Measurements from ENCODE around the gene ZFP36L1. TPM values are rescaled to one million over a fixed set of nuclear protein-coding genes. Genes with fewer than 3 reads are reported as not detected.

ZFP36L1 gene
- total and polyA plus RNA-seq, 2 donors (not counting 3 experiments of a cell fraction or from before 2014, with no cell fraction given): 46.0 to 89.6 TPM

DNA sequence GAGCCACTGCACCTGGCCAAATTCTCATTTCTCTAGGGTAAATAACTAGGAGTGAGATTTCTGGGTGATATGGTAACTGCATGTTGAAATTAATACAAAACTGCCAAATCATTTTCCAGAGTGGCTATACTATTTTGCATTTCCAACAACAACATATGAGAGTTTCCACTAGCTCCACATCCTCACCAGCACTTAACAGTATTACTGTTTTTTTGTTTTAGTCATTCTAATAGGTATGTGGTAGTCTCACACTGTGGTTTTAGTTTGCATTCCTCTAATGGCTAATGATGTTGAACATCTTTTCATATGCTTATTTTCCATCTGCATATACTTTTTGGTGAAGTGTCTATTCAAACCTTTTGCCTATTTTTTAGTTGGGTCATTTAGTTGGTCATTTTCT, 5.8 kb upstream of the ZFP36L1 start:
- Histone ChIP-seq H3K4me2 (ENCODE audit: insufficient read depth, low read length) (no peak overlapping the region), H2AFZ (ENCODE audit: low read depth, low read length) (no peak overlapping the region), H3K4me1 (ENCODE audit: control insufficient read depth, extremely low read depth, insufficient read depth, low read length) (peaks cover 14% of the 10 kb centered on the region), H4K20me1 (replicated peaks; ENCODE audit: control insufficient read depth, extremely low read depth, insufficient read depth, low read length) (no peaks in the 10 kb centered on the region), H3K27ac (ENCODE audit: insufficient read depth, low read depth, low read length) (no peak overlapping the region), H3K27me3 (ENCODE audit: control insufficient read depth in 2 of 2, insufficient read depth in 2 of 2, low read length in 2 of 2) (no peaks in the 10 kb centered on the region), H3K4me3 (replicated peaks in 1 of 3; ENCODE audit: insufficient read depth in 1 of 3, low read depth in 1 of 3, low read length in 3 of 3) (no peak overlapping the region), H3K36me3 (ENCODE audit: control insufficient read depth in 2 of 2, extremely low read depth in 1 of 2, insufficient read depth in 2 of 2, low read length in 2 of 2) (no peaks in the 10 kb centered on the region), H3K9me1 (replicated peaks; ENCODE audit: control insufficient read depth, extremely low read depth, insufficient read depth, low read length) (no peaks in the 10 kb centered on the region), H3K9me3 (replicated peaks; ENCODE audit: control insufficient read depth, insufficient read depth, low read length) (no peaks in the 10 kb centered on the region), H3K9ac (replicated peaks; ENCODE audit: extremely low read depth, insufficient read depth, low read length) (no peak overlapping the region), H3K79me2 (ENCODE audit: control insufficient read depth, insufficient read depth, low read length) (peaks cover 13% of the 10 kb centered on the region)
- BruUV-seq (replicated peaks): no TSS peak
- ChIA-PET POLR2A (no interaction called here), CTCF (no interaction called here)
- dilution Hi-C loops (cut with MboI; ENCODE audit: extremely low pct_ligation_motif_present, low sequenced_read_pairs) (no loop called here), intact Hi-C loops (cut with micrococcal nuclease) (loop anchor here (10.0 kb wide), 1 partner anchor 654 kb away; no protein-coding TSS in a partner anchor)
- no peak for FAIRE-seq
- DNase-seq (ENCODE audit: low read depth, low spot score): no peak
- TF ChIP-seq MAX (IDR thresholded peaks at IDR 0.05; ENCODE audit: insufficient read depth, insufficient read length) (no peak), POLR2A (IDR thresholded peaks at IDR 0.05; ENCODE audit: low read depth, low read length) (no peak), JUN (IDR thresholded peaks at IDR 0.05; ENCODE audit: borderline replicate concordance, insufficient read depth, insufficient read length, low read depth) (no peak), FOS (IDR thresholded peaks at IDR 0.05; ENCODE audit: borderline replicate concordance, insufficient read depth, low read length) (no peak), GATA2 (IDR thresholded peaks at IDR 0.05; ENCODE audit: insufficient read depth, insufficient read length, low read depth, low read length) (no peak), MYC (IDR thresholded peaks at IDR 0.05; ENCODE audit: low read depth, low read length) (no peak), EZH2 (IDR thresholded peaks at IDR 0.05; ENCODE audit: borderline replicate concordance, low read depth, low read length, severe bottlenecking) (no peak), POLR2AphosphoS5 (IDR thresholded peaks at IDR 0.05; ENCODE audit: insufficient read depth, low read depth, low read length) (no peak)
- TF ChIP-seq, protein P1, sequence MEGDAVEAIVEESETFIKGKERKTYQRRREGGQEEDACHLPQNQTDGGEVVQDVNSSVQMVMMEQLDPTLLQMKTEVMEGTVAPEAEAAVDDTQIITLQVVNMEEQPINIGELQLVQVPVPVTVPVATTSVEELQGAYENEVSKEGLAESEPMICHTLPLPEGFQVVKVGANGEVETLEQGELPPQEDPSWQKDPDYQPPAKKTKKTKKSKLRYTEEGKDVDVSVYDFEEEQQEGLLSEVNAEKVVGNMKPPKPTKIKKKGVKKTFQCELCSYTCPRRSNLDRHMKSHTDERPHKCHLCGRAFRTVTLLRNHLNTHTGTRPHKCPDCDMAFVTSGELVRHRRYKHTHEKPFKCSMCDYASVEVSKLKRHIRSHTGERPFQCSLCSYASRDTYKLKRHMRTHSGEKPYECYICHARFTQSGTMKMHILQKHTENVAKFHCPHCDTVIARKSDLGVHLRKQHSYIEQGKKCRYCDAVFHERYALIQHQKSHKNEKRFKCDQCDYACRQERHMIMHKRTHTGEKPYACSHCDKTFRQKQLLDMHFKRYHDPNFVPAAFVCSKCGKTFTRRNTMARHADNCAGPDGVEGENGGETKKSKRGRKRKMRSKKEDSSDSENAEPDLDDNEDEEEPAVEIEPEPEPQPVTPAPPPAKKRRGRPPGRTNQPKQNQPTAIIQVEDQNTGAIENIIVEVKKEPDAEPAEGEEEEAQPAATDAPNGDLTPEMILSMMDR (IDR thresholded peaks at IDR 0.05; ENCODE audit: extremely low read depth in 1 of 2, insufficient read depth in 1 of 2, low read depth in 1 of 2, low read length in 2 of 2): no peak

Measured in endothelial cell of umbilical vein (primary cell).